Muscle layer of duodenum (tissue), 2 donors: ENCODE measurements around the gene MGMT.

ENCODE experiments used
- H3K27ac ChIP-seq: one replicate; pipeline ENCODE4 v1.7.0; 2013; ENCODE audit warnings: mild to moderate bottlenecking, low read length
- H3K27me3 ChIP-seq: one replicate; pipeline ENCODE4 v1.7.0; 2013; ENCODE audit warnings: low read depth, mild to moderate bottlenecking, control low read depth, low read length
- H3K36me3 ChIP-seq, 2 donors: one replicate each; pipeline ENCODE4 v1.7.0; 2013; ENCODE audit warnings: low read length in 2 of 2, control low read depth in 1 of 2, mild to moderate bottlenecking in 1 of 2; ENCODE audit not compliant: insufficient read depth in 2 of 2, control insufficient read depth in 1 of 2
- H3K4me1 ChIP-seq, 2 donors: one replicate each; pipeline ENCODE4 v1.7.0; 2013; ENCODE audit warnings: low read length in 2 of 2, mild to moderate bottlenecking in 2 of 2, control low read depth in 1 of 2, moderate library complexity in 1 of 2; ENCODE audit not compliant: insufficient read depth in 2 of 2, control insufficient read depth in 1 of 2
- H3K4me3 ChIP-seq, 2 donors: one replicate each; pipeline ENCODE4 v1.7.0; 2013; ENCODE audit warnings: low read length in 2 of 2, low read depth in 1 of 2, mild to moderate bottlenecking in 1 of 2
- H3K9me3 ChIP-seq, 2 donors: one replicate each; pipeline ENCODE4 v1.7.0; 2013; ENCODE audit warnings: low read length in 2 of 2, control low read depth in 1 of 2, mild to moderate bottlenecking in 1 of 2; ENCODE audit not compliant: control insufficient read depth in 1 of 2
- donor health status: healthy.

Gene MGMT

GRCh38 chr10:129546106-129546505, 79.1 kb downstream of the MGMT start:
- Histone ChIP-seq H3K27ac (no peak overlapping the region), H3K9me3 (no peaks in the 10 kb centered on the region), H3K36me3 (no peaks in the 10 kb centered on the region), H3K4me3 (no peak overlapping the region), H3K27me3 (no peaks in the 10 kb centered on the region), H3K4me1 (peaks cover 0 to 8% of the 10 kb centered on the region in 2 donors)

- Histone ChIP-seq H3K4me1 (peaks cover 0 to 8% of the 10 kb centered on the region in 2 donors), H3K4me3 (no peak overlapping the region), H3K9me3 (no peaks in the 10 kb centered on the region), H3K27me3 (no peaks in the 10 kb centered on the region), H3K27ac (no peak overlapping the region), H3K36me3 (peaks cover 0 to 4% of the 10 kb centered on the region in 2 donors)
These were observed 80.6 kb downstream of the MGMT start for GRCh38 chr10:129547608-129548007.

- peaks cover 0 to 8% of the 10 kb centered on the region in 2 donors for H3K4me1 ChIP-seq
- no peak overlapping the region for H3K4me3 ChIP-seq
- peaks cover 0 to 4% of the 10 kb centered on the region in 2 donors for H3K36me3 ChIP-seq
- no peaks in the 10 kb centered on the region for H3K27me3 ChIP-seq
- no peaks in the 10 kb centered on the region for H3K9me3 ChIP-seq
- H3K27ac ChIP-seq = no peak overlapping the region
These were observed 81.6 kb downstream of the MGMT start for GRCh38 chr10:129548600-129548999.

GRCh38 chr10:129550076-129550475, 83.0 kb downstream of the MGMT start:
- no peaks in the 10 kb centered on the region for H3K9me3 ChIP-seq
- no peaks in the 10 kb centered on the region for H3K27me3 ChIP-seq
- H3K4me1 ChIP-seq = peaks cover 0 to 8% of the 10 kb centered on the region in 2 donors
- peaks cover 0 to 4% of the 10 kb centered on the region in 2 donors for H3K36me3 ChIP-seq
- H3K27ac ChIP-seq = no peak overlapping the region
- H3K4me3 ChIP-seq = no peak overlapping the region

GRCh38 chr10:129550658-129551057, 83.6 kb downstream of the MGMT start:
- Histone ChIP-seq H3K4me3 (no peak overlapping the region), H3K4me1 (peaks cover 0 to 8% of the 10 kb centered on the region in 2 donors), H3K36me3 (peaks cover 0 to 4% of the 10 kb centered on the region in 2 donors), H3K27ac (no peak overlapping the region), H3K9me3 (no peaks in the 10 kb centered on the region), H3K27me3 (no peaks in the 10 kb centered on the region)

GRCh38 chr10:129552119-129552518, 85.1 kb downstream of the MGMT start:
- Histone ChIP-seq H3K9me3 (no peaks in the 10 kb centered on the region), H3K4me3 (no peak overlapping the region), H3K4me1 (peaks cover 0 to 6% of the 10 kb centered on the region in 2 donors), H3K27ac (no peak overlapping the region), H3K27me3 (no peaks in the 10 kb centered on the region), H3K36me3 (peaks cover 0 to 4% of the 10 kb centered on the region in 2 donors)

- Histone ChIP-seq H3K4me3 (no peak overlapping the region), H3K4me1 (no peaks in the 10 kb centered on the region), H3K36me3 (peaks cover 0 to 4% of the 10 kb centered on the region in 2 donors), H3K9me3 (no peaks in the 10 kb centered on the region), H3K27ac (no peak overlapping the region), H3K27me3 (no peaks in the 10 kb centered on the region)
These were observed 86.9 kb downstream of the MGMT start for GRCh38 chr10:129553928-129554327.

- H3K9me3 ChIP-seq = no peaks in the 10 kb centered on the region
- H3K27ac ChIP-seq = no peak overlapping the region
- no peaks in the 10 kb centered on the region for H3K27me3 ChIP-seq
- no peak overlapping the region for H3K4me3 ChIP-seq
- peaks cover 0 to 4% of the 10 kb centered on the region in 2 donors for H3K36me3 ChIP-seq
- H3K4me1 ChIP-seq = no peaks in the 10 kb centered on the region
These were observed 89.3 kb downstream of the MGMT start for GRCh38 chr10:129556316-129556715.

GRCh38 chr10:129560361-129560760, 93.3 kb downstream of the MGMT start:
- Histone ChIP-seq H3K27me3 (no peaks in the 10 kb centered on the region), H3K9me3 (no peaks in the 10 kb centered on the region), H3K4me3 (no peak overlapping the region), H3K36me3 (no peaks in the 10 kb centered on the region), H3K27ac (no peak overlapping the region), H3K4me1 (no peaks in the 10 kb centered on the region)

GRCh38 chr10:129562487-129562886, 95.4 kb downstream of the MGMT start:
- H3K4me1 ChIP-seq = no peaks in the 10 kb centered on the region
- peaks cover 0 to 6% of the 10 kb centered on the region in 2 donors for H3K36me3 ChIP-seq
- H3K9me3 ChIP-seq = no peaks in the 10 kb centered on the region
- H3K4me3 ChIP-seq = no peak overlapping the region
- no peaks in the 10 kb centered on the region for H3K27me3 ChIP-seq
- no peak overlapping the region for H3K27ac ChIP-seq

- Histone ChIP-seq H3K36me3 (peaks cover 0 to 6% of the 10 kb centered on the region in 2 donors), H3K27me3 (no peaks in the 10 kb centered on the region), H3K4me3 (no peak overlapping the region), H3K27ac (no peak overlapping the region), H3K4me1 (no peaks in the 10 kb centered on the region), H3K9me3 (no peaks in the 10 kb centered on the region)
These were observed 97.9 kb downstream of the MGMT start for GRCh38 chr10:129564923-129565322.

GRCh38 chr10:129568583-129569344, 101.7 kb downstream of the MGMT start:
- H3K4me3 ChIP-seq = no peak overlapping the region
- no peaks in the 10 kb centered on the region for H3K4me1 ChIP-seq
- peaks cover 0 to 6% of the 10 kb centered on the region in 2 donors for H3K36me3 ChIP-seq
- no peaks in the 10 kb centered on the region for H3K9me3 ChIP-seq
- no peaks in the 10 kb centered on the region for H3K27me3 ChIP-seq
- no peak overlapping the region for H3K27ac ChIP-seq
